Measurements from ENCODE around the gene RASGRF2.

The RASGRF2 gene

GRCh38 chr5:80951366-80951765 lies 8.8 kb upstream of the RASGRF2 start:
- no peak for DNase-seq (ENCODE audit: low read depth in 2 of 2)

- no peak for DNase-seq (ENCODE audit: low read depth in 2 of 2)
These were observed 6.6 kb upstream of the RASGRF2 start for GRCh38 chr5:80953587-80953986.

- no peak for DNase-seq (ENCODE audit: low read depth in 2 of 2)
These were observed 5.0 kb upstream of the RASGRF2 start for GRCh38 chr5:80955082-80955590.

- DNase-seq (ENCODE audit: low read depth in 2 of 2), result no peak
These were observed 3.9 kb upstream of the RASGRF2 start for GRCh38 chr5:80956272-80956671.

GRCh38 chr5:80957031-80957761 lies 3.0 kb upstream of the RASGRF2 start:
- no peak for DNase-seq (ENCODE audit: low read depth in 2 of 2)

GRCh38 chr5:80958616-80959015 lies 1.5 kb upstream of the RASGRF2 start:
- DNase-seq (ENCODE audit: low read depth in 2 of 2), result no peak

GRCh38 chr5:80959138-80959537 lies 1.0 kb upstream of the RASGRF2 start:
- DNase-seq (ENCODE audit: low read depth in 2 of 2), result no peak

GRCh38 chr5:80960531-80961375 lies 590 bp downstream of the RASGRF2 start:
- no peak for DNase-seq (ENCODE audit: low read depth in 2 of 2)

- no peak for DNase-seq (ENCODE audit: low read depth in 2 of 2)
These were observed 1.5 kb downstream of the RASGRF2 start for GRCh38 chr5:80961376-80962281.

GRCh38 chr5:80962630-80963520 lies 2.7 kb downstream of the RASGRF2 start:
- no peak for DNase-seq (ENCODE audit: low read depth in 2 of 2)

GRCh38 chr5:80963521-80963895 lies 3.3 kb downstream of the RASGRF2 start:
- DNase-seq (ENCODE audit: low read depth in 2 of 2), result no peak

- no peak for DNase-seq (ENCODE audit: low read depth in 2 of 2)
These were observed 3.9 kb downstream of the RASGRF2 start for GRCh38 chr5:80963966-80964481.

- no peak for DNase-seq (ENCODE audit: low read depth in 2 of 2)
These were observed 4.3 kb downstream of the RASGRF2 start for GRCh38 chr5:80964491-80964890.

GRCh38 chr5:80964919-80965318 lies 4.8 kb downstream of the RASGRF2 start:
- no peak for DNase-seq (ENCODE audit: low read depth in 2 of 2)

- no peak for DNase-seq (ENCODE audit: low read depth in 2 of 2)
These were observed 7.5 kb downstream of the RASGRF2 start for GRCh38 chr5:80967500-80968181.

- DNase-seq (ENCODE audit: low read depth in 2 of 2), result no peak
These were observed 12.9 kb downstream of the RASGRF2 start for GRCh38 chr5:80973027-80973426.

- no peak for DNase-seq (ENCODE audit: low read depth in 2 of 2)
These were observed 14.9 kb downstream of the RASGRF2 start for GRCh38 chr5:80975065-80975464.

GRCh38 chr5:80976985-80977384 lies 16.8 kb downstream of the RASGRF2 start:
- DNase-seq (ENCODE audit: low read depth in 2 of 2), result no peak

- DNase-seq (ENCODE audit: low read depth in 2 of 2), result no peak
These were observed 17.6 kb downstream of the RASGRF2 start for GRCh38 chr5:80977764-80978163.

- DNase-seq (ENCODE audit: low read depth in 2 of 2), result no peak
These were observed 18.7 kb downstream of the RASGRF2 start for GRCh38 chr5:80978772-80979317.

Measured in fibroblast of skin of left biceps (primary cell).